NB4 (cell line): Measurements from ENCODE around the gene ANKRD65.
"Not testable (repeated sequence)": the region's sequence is repeated elsewhere in the genome, so short reads cannot be mapped to it uniquely, and the experiment has no call there.

ENCODE experiments used
- DNase-seq: peaks from one replicate; pipeline ENCODE4 v3.0.0; 2010; ENCODE audit warnings: low read depth
- H3K4me3 ChIP-seq: one replicate; pipeline ENCODE4 v1.5.1; 2011; ENCODE audit warnings: mild to moderate bottlenecking, low read depth, low read length, moderate library complexity
- CTCF ChIP-seq: IDR thresholded peaks from one replicate; pipeline ENCODE4 v1.5.1; 2012; ENCODE audit warnings: low read depth, low read length
- MAX ChIP-seq: IDR thresholded peaks from 2 replicates; pipeline ENCODE4 v1.6.1; 2011; ENCODE audit warnings: low read depth, low read length
- MYC ChIP-seq: IDR thresholded peaks from 2 replicates; pipeline ENCODE4 v1.6.1; 2011; ENCODE audit warnings: low read depth, low read length
- POLR2A ChIP-seq: IDR thresholded peaks from 2 replicates; pipeline ENCODE4 v1.6.1; 2011; ENCODE audit warnings: mild to moderate bottlenecking; ENCODE audit not compliant: insufficient read length; ENCODE audit errors: extremely low read depth

The ANKRD65 gene

GRCh38 chr1:1429671-1430073 is 8.6 kb upstream of the ANKRD65 start:
- H3K4me3 ChIP-seq, result no peak overlapping the region
- no peak for DNase-seq
- TF ChIP-seq MYC, result no peak

DNA sequence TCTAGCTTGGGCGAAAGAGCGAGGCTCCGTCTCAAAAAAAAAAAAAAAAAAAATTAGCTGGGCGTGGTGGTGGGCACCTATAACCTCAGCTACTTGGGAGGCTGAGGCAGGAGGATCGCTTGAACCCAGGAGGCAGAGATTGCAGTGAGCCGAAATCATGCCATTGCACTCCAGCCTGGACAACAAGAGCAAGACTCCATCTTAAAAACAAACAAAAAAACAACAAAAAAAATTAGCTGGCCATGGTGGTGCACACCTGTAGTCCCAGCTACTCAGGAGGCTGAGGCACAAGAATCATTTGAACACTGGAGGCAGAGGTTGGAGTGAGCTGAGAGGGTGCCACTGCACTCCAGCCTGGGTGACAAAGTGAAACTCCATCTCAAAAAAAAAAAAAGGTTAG is 7.9 kb upstream of the ANKRD65 start:
- DNase-seq, result not testable (repeated sequence)

DNA sequence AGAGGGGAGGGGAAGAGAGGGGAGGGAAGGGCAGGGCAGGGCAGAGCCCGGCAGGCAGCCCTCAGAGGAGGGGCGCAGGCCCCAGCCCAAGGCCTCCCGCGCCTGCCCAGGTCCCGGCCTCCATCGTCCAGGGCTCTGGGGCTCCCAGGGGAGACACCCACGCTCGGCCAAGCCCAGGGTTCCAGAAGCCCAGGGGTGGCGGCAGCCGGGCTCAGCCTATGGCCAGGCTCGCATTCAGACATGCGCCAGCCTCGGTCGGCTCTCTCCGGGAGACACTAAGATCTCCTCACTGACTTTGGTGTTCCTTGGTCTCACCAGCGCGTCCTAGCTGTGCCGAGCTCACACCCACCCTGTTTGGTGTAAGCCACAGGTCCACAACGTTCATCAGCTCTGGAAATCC is 7.1 kb upstream of the ANKRD65 start:
- no peak overlapping the region for H3K4me3 ChIP-seq
- no peak for TF ChIP-seq MAX
- TF ChIP-seq MYC, result no peak
- no peak for TF ChIP-seq POLR2A
- TF ChIP-seq CTCF, result no peak
- no peak for DNase-seq

More for the DNA sequence above, 7.9 kb upstream of the ANKRD65 start:
- not testable (repeated sequence) for H3K4me3 ChIP-seq

DNA sequence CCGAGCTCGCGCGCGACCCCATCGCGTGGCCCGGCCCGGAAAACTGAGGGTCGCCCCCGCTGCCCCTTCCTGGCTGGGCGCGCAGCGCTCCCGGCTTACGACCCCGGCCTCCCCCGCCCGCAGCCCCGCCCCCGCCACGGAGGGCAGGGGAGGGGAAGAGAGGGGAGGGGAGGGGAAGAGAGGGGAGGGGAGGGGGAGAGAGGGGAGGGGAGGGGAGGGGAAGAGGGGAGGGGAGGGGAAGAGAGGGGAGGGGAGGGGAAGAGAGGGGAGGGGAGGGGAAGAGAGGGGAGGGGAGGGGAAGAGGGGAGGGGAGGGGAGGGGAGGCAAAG is 6.7 kb upstream of the ANKRD65 start:
- H3K4me3 ChIP-seq, result no peak overlapping the region
- no peak for TF ChIP-seq CTCF
- no peak for TF ChIP-seq POLR2A
- DNase-seq, result no peak

DNA sequence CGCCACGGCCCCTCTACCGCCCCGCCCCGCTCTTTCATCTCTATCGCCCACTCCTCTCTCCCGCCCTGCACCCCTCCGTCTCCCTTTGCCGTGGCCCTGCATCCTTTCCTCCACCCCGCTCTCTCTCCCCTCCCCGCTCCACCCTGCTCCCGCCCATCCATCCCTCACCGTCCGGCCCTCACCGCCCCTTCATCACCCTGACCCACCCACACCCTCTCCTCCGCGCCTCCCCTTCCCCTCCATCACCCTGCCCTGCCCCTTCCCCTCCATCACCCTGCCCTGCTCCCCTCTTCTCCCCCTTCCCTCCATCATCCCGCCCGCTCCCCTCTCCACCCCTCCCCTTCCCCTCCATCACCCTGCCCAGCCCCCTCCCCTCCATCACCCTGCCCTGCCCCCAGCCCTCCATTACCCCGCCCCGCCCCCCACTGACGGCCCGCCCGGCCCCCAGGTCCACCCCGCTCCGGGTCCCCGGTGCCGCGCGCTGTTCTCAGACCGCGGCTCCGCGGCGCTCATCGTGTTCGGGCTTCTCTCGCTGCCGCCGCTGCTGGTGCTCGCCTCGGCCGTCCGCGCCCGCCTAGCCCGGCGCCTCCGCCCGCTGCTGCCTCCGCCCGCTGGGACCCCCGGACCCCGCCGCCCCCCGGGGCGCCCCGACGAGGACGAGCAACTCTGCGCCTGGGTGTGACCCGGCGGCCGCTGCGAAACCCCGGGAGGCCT is 6.2 kb upstream of the ANKRD65 start:
- H3K4me3 ChIP-seq, result no peak overlapping the region
- DNase-seq, result no peak
- no peak for TF ChIP-seq POLR2A
- TF ChIP-seq MAX, result no peak
- TF ChIP-seq CTCF, result no peak
- TF ChIP-seq MYC, result no peak

DNA sequence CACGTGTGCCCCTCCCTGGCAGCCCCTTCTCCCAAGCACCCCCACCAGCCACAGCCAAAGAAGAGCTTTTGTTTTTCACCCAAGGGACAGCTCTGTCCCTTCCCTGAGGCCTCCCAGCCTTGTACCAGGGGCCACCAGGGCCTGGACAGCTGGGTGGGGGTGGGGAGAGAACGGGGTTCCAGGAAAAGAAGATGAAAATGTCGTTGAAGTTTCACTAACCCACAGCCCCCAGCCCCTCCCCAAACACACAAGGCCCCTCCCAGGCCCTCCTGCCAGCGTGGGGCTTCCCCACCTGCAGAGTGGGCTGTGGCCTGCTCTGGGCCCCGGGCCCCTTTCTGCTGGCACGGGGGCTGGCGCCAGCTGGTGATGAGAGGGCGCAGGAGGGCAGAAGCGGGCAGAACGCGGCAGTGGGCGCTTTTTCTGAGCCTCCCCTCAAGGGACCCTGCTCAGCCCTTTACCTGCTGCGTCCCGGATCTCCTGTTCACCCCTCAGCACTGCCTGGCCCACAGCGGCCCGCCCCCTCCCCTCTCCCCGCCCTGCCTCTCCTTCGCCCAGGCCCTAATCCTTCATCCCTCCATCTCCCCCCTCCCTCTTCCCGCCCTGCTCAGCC is 5.5 kb upstream of the ANKRD65 start:
- TF ChIP-seq POLR2A (no peak), MYC (no peak), CTCF (no peak), MAX (no peak)
- no peak for DNase-seq
- H3K4me3 ChIP-seq, result no peak overlapping the region

- no peak for DNase-seq
- TF ChIP-seq MAX (no peak), POLR2A (no peak)
- no peak overlapping the region for H3K4me3 ChIP-seq
These were observed 4.8 kb upstream of the ANKRD65 start for GRCh38 chr1:1425753-1426495.
